IMR-90 (cell line): ENCODE measurements around the gene SSBP3. TPM values are rescaled to one million over a fixed set of nuclear protein-coding genes. Genes with fewer than 3 reads are reported as not detected.

Source experiments
- ATAC-seq: fragments of 200-7000 bp; cut with Tn5 transposase; 2 replicates; pipeline ENCODE4 v1.9.1; 2020; ENCODE audit warnings: low read depth, mild to moderate bottlenecking, moderate library complexity
- BruUV-seq: library from RNA; stranded (reverse); fragments of 400-500 nt; replicated peaks from 2 replicates; lab custom pipeline; 2021; lab: Mats Ljungman, UMichigan
- CTCF ChIA-PET: fragments of 300-600 bp; formaldehyde crosslinking; extraction: SDS; loops from one replicate; lab custom pipeline; 2021; ENCODE audit warnings: antibody characterized with exemption; lab: Yijun Ruan, JAX
- POLR2A ChIA-PET: fragments of 300-600 bp; sonication (Branson Sonifier 250); formaldehyde crosslinking; loops from one replicate; lab custom pipeline; 2022; ENCODE audit warnings: antibody characterized with exemption; ENCODE audit not compliant: unreplicated experiment; lab: Charles Lee
- DNase-seq: peaks from one replicate; pipeline ENCODE4 v3.0.0; 2013
- H2AFZ ChIP-seq: replicated peaks from 2 replicates; pipeline ENCODE3; 2013; ENCODE audit warnings: low read length, mild to moderate bottlenecking; ENCODE audit not compliant: poor library complexity
- H2AK5ac ChIP-seq: 2 replicates; pipeline ENCODE4 v1.6.1; 2013; ENCODE audit warnings: low read depth, low read length, inconsistent platforms
- H2AK9ac ChIP-seq: replicated peaks from 2 replicates; pipeline ENCODE3; 2013; ENCODE audit warnings: mild to moderate bottlenecking, low read depth, low read length, moderate library complexity; ENCODE audit not compliant: poor library complexity
- H2BK120ac ChIP-seq: 2 replicates; pipeline ENCODE4 v1.6.1; 2013; ENCODE audit warnings: low read depth, low read length, inconsistent platforms
- H2BK15ac ChIP-seq: 3 replicates; pipeline ENCODE4 v1.6.1; 2013; ENCODE audit warnings: low read depth, low read length, inconsistent platforms
- H2BK20ac ChIP-seq: 2 replicates; pipeline ENCODE4 v1.6.1; 2013; ENCODE audit warnings: low read depth, mild to moderate bottlenecking, inconsistent platforms, low read length, moderate library complexity
- H2BK5ac ChIP-seq: 2 replicates; pipeline ENCODE4 v1.6.1; 2013; ENCODE audit warnings: mild to moderate bottlenecking, low read depth, low read length, inconsistent platforms; ENCODE audit not compliant: poor library complexity, severe bottlenecking
- H3K14ac ChIP-seq: replicated peaks from 2 replicates; pipeline ENCODE4 v1.6.1; 2013; ENCODE audit warnings: low read depth, low read length, inconsistent platforms
- H3K18ac ChIP-seq: 2 replicates; pipeline ENCODE4 v1.6.1; 2013; ENCODE audit warnings: low read depth, low read length, control low read depth
- H3K23ac ChIP-seq: 2 replicates; pipeline ENCODE4 v1.6.1; 2013; ENCODE audit warnings: low read depth, low read length, inconsistent platforms
- H3K27ac ChIP-seq: 2 replicates; pipeline ENCODE4 v1.5.1; 2013; ENCODE audit warnings: mild to moderate bottlenecking, control low read depth, low read length; ENCODE audit not compliant: insufficient read depth
- H3K27me3 ChIP-seq: 2 replicates; pipeline ENCODE4 v1.6.1; 2013; ENCODE audit warnings: low read length; ENCODE audit not compliant: control insufficient read depth, insufficient read depth
- H3K36me3 ChIP-seq: 2 replicates; pipeline ENCODE4 v1.6.1; 2013; ENCODE audit warnings: low read length, mixed read lengths; ENCODE audit not compliant: control insufficient read depth, insufficient read depth
- H3K4ac ChIP-seq: 2 replicates; pipeline ENCODE4 v1.6.1; 2013; ENCODE audit warnings: low read depth, low read length, inconsistent platforms
- H3K4me1 ChIP-seq: 2 replicates; pipeline ENCODE4 v1.6.1; 2013; ENCODE audit warnings: low read length, mixed read lengths; ENCODE audit not compliant: control insufficient read depth, insufficient read depth
- H3K4me2 ChIP-seq: 2 replicates; pipeline ENCODE4 v1.6.1; 2013; ENCODE audit warnings: low read depth, mild to moderate bottlenecking, control low read depth, low read length, moderate library complexity
- H3K4me3 ChIP-seq: 2 replicates; pipeline ENCODE4 v1.5.1; 2013; ENCODE audit warnings: low read depth, mild to moderate bottlenecking, control low read depth, low read length, moderate library complexity; ENCODE audit not compliant: insufficient read depth
- H3K56ac ChIP-seq: 2 replicates; pipeline ENCODE4 v1.6.1; 2013; ENCODE audit warnings: low read length, inconsistent platforms; ENCODE audit not compliant: insufficient read depth; ENCODE audit errors: extremely low read depth
- H3K79me1 ChIP-seq, 2 experiments: 2 replicates each; pipeline ENCODE4 v1.6.1; 2013; ENCODE audit warnings: low read length in 2 of 2, inconsistent platforms in 1 of 2, low read depth in 1 of 2
- H3K9ac ChIP-seq: 2 replicates; pipeline ENCODE4 v1.6.1; 2013; ENCODE audit warnings: low read depth, low read length, control low read depth
- H3K9me1 ChIP-seq: 2 replicates; pipeline ENCODE4 v1.6.1; 2013; ENCODE audit warnings: low read length, inconsistent platforms; ENCODE audit not compliant: insufficient read depth
- H3K9me3 ChIP-seq: 2 replicates; pipeline ENCODE4 v1.6.1; 2013; ENCODE audit warnings: low read length; ENCODE audit not compliant: control insufficient read depth, insufficient read depth
- H4K20me1 ChIP-seq: 2 replicates; pipeline ENCODE4 v1.6.1; 2013; ENCODE audit warnings: low read length, inconsistent platforms; ENCODE audit not compliant: insufficient read depth
- H4K5ac ChIP-seq: 2 replicates; pipeline ENCODE4 v1.6.1; 2013; ENCODE audit warnings: mild to moderate bottlenecking, low read depth, low read length, control low read depth
- H4K8ac ChIP-seq, 2 experiments: 2 replicates each; pipeline ENCODE4 v1.6.1; 2013; ENCODE audit warnings: low read depth in 2 of 2, low read length in 2 of 2, control low read depth in 1 of 2, inconsistent platforms in 1 of 2
- H4K91ac ChIP-seq: 2 replicates; pipeline ENCODE4 v1.6.1; 2013; ENCODE audit warnings: low read depth, low read length, inconsistent platforms; ENCODE audit not compliant: insufficient read depth
- BHLHE40 ChIP-seq: fragments of 150-350 bp; IDR thresholded peaks from 2 replicates; pipeline ENCODE4 v1.6.1; 2016; ENCODE audit warnings: mild to moderate bottlenecking, low read depth, low read length
- CEBPB ChIP-seq: IDR thresholded peaks from 2 replicates; pipeline ENCODE4 v1.6.1; 2012; ENCODE audit warnings: low read depth, low read length, improper control_type of control experiment
- CHD1 ChIP-seq: IDR thresholded peaks from 2 replicates; pipeline ENCODE4 v1.6.1; 2012; ENCODE audit warnings: low read depth, low read length, improper control_type of control experiment
- CTCF ChIP-seq: conservative IDR thresholded peaks from 2 replicates; pipeline ENCODE4 v1.5.1; 2012; ENCODE audit warnings: mild to moderate bottlenecking, low read depth, low read length, improper control_type of control experiment
- ELK1 ChIP-seq: fragments of 150-350 bp; IDR thresholded peaks from 2 replicates; pipeline ENCODE4 v1.6.1; 2016; ENCODE audit warnings: low read depth, mild to moderate bottlenecking, low read length, moderate library complexity, borderline replicate concordance
- FOS ChIP-seq: fragments of 150-350 bp; IDR thresholded peaks from 2 replicates; pipeline ENCODE4 v1.6.1; 2016; ENCODE audit warnings: low read depth, low read length
- MAFK ChIP-seq: IDR thresholded peaks from 2 replicates; pipeline ENCODE4 v1.6.1; 2012; ENCODE audit warnings: low read depth, low read length, improper control_type of control experiment
- MAZ ChIP-seq: IDR thresholded peaks from 2 replicates; pipeline ENCODE4 v1.6.1; 2012; ENCODE audit warnings: low read depth, mild to moderate bottlenecking, low read length, improper control_type of control experiment, moderate library complexity, borderline replicate concordance
- MXI1 ChIP-seq: IDR thresholded peaks from 2 replicates; pipeline ENCODE4 v1.6.1; 2012; ENCODE audit warnings: low read depth, mild to moderate bottlenecking, low read length, moderate library complexity, borderline replicate concordance
- NFE2L2 ChIP-seq: fragments of 150-350 bp; IDR thresholded peaks from 2 replicates; pipeline ENCODE4 v1.6.1; 2016; ENCODE audit warnings: low read depth, mild to moderate bottlenecking, low read length
- POLR2A ChIP-seq: IDR thresholded peaks from 2 replicates; pipeline ENCODE4 v1.6.1; 2012; ENCODE audit warnings: mild to moderate bottlenecking, low read depth, low read length
- RAD21 ChIP-seq: IDR thresholded peaks from 2 replicates; pipeline ENCODE4 v1.6.1; 2012; ENCODE audit warnings: low read length, improper control_type of control experiment
- RCOR1 ChIP-seq: IDR thresholded peaks from 2 replicates; pipeline ENCODE4 v1.6.1; 2012; ENCODE audit warnings: mild to moderate bottlenecking, low read length, improper control_type of control experiment; ENCODE audit not compliant: insufficient replicate concordance
- SMC3 ChIP-seq: fragments of 150-350 bp; IDR thresholded peaks from 2 replicates; pipeline ENCODE4 v1.6.1; 2016; ENCODE audit warnings: low read depth, mild to moderate bottlenecking, antibody characterized with exemption, low read length, moderate library complexity
- USF2 ChIP-seq: fragments of 150-350 bp; IDR thresholded peaks from 2 replicates; pipeline ENCODE4 v1.6.1; 2017; ENCODE audit warnings: mild to moderate bottlenecking, antibody characterized with exemption, low read length, low read depth
- WGBS, 2 experiments: methylation state at CpG; one replicate each; pipeline versions ENCODE4 v1.1.5 to v1.1.7; 2013; ENCODE audit warnings: missing lambda C conversion rate in 2 of 2; ENCODE audit not compliant: insufficient read length in 1 of 2; ENCODE audit errors: extremely low coverage in 2 of 2; 5-methylcytosine and 5-hydroxymethylcytosine counted together
- dilution Hi-C: fragments of 300-500 bp; cut with HindIII; formaldehyde crosslinking; loops from one replicate; pipeline ENCODE4 v1.14.3; 2018; ENCODE audit warnings: low sequenced_read_pairs; ENCODE audit not compliant: unreplicated experiment
- in situ Hi-C: fragments of 300-500 bp; cut with MboI; formaldehyde crosslinking; loops from 3 replicates; pipeline ENCODE4 v1.14.3; 2019; ENCODE audit warnings: low sequenced_read_pairs, inconsistent platforms, mixed read lengths
- intact Hi-C: fragments of 100-400 bp; cut with micrococcal nuclease; formaldehyde crosslinking; loops from 2 replicates; pipeline ENCODE4 v1.10.0; 2022
- polyA plus RNA-seq, 3 experiments: library from polyadenylated mRNA; depleted of rRNA; stranded (reverse); fragments of >200 nt; gene quantifications; 2 replicates each; pipeline ENCODE4 v1.2.3, GENCODE V29; 2012; ENCODE audit warnings: low replicate concordance in 1 of 3
- total RNA-seq: library from RNA; depleted of rRNA; stranded (reverse); fragments of >200 nt; gene quantifications from 2 replicates; pipeline ENCODE4 v1.2.3, GENCODE V29; 2012

The SSBP3 gene
- total and polyA plus RNA-seq, 2 of the 4 experiments (the other 2 are of a cell fraction): 10.9 to 39.6 TPM

GRCh38 chr1:54312796-54313316 lies 93.3 kb downstream of the SSBP3 start:
- peak overlapping the region; percentile 39 for H3K27ac ChIP-seq
- DNase-seq (peak; percentile 77), ATAC-seq (peak; percentile 75)
- H3K14ac ChIP-seq: peak overlapping the region; percentile 85
- in situ Hi-C loops: no loop called here
- ChIA-PET CTCF (no interaction called here), POLR2A (interaction anchor here (0.6 kb wide), 4 partner anchors 94 to 260 kb away, joined by 3 to 25 read pairs (median 4); no protein-coding TSS in a partner anchor)
- H3K56ac ChIP-seq: no peak overlapping the region
- H3K18ac ChIP-seq: peak overlapping the region; percentile 42; the same call in 1 of the 2 replicates
- no CpG with 5 or more reads among the region's 7 CpGs for WGBS, 2 experiments
- peak overlapping the region; percentile 67 to 92 for H4K8ac ChIP-seq
- H2AFZ ChIP-seq: peak overlapping the region; percentile 81
- H3K27me3 ChIP-seq: no peaks in the 10 kb centered on the region
- peak overlapping the region; percentile 38 for H2BK5ac ChIP-seq
- intact Hi-C loops: loop anchor here (5.0 kb wide), 1 partner anchor 94 kb away; the partner anchor contains the start of gene SSBP3
- H3K4me3 ChIP-seq: no peak overlapping the region
- peak overlapping the region; percentile 57; the same call in 1 of the 2 replicates for H2BK20ac ChIP-seq
- peaks cover 23% of the 10 kb centered on the region for H4K20me1 ChIP-seq
- peak overlapping the region; percentile 42 for H3K9ac ChIP-seq
- peak overlapping the region; percentile 80 for H2AK9ac ChIP-seq
- H3K79me1 ChIP-seq: peaks cover 36 to 77% of the 10 kb centered on the region in 2 experiments
- H2BK15ac ChIP-seq: no peak overlapping the region; the same call in 2 of the 3 replicates
- peak overlapping the region; percentile 63 for H4K5ac ChIP-seq
- peak overlapping the region; percentile 93 for H3K4ac ChIP-seq
- H4K91ac ChIP-seq: peak overlapping the region; percentile 84
- H3K4me1 ChIP-seq: peaks cover 20% of the 10 kb centered on the region
- H3K9me3 ChIP-seq: no peaks in the 10 kb centered on the region
- H2BK120ac ChIP-seq: peak overlapping the region; percentile 84
- H3K9me1 ChIP-seq: peaks cover 24% of the 10 kb centered on the region
- no peaks in the 10 kb centered on the region for H3K36me3 ChIP-seq
- H2AK5ac ChIP-seq: peak overlapping the region; percentile 99
- dilution Hi-C loops: no loop called here
- BruUV-seq: no TSS peak
- H3K23ac ChIP-seq: peak overlapping the region; percentile 87; the same call in 1 of the 2 replicates
- H3K4me2 ChIP-seq: peak overlapping the region; percentile 31
- TF ChIP-seq CTCF: no peak
- peak; percentile 69; the same call in 1 of the 2 replicates for TF ChIP-seq MXI1
- TF ChIP-seq SMC3: 0 out of 2 replicates have a peak, but pooled peaks have one; percentile 8
- TF ChIP-seq RAD21: no peak; the same call in 1 of the 2 replicates
- no peak for TF ChIP-seq CEBPB
- no peak for TF ChIP-seq NFE2L2
- no peak for TF ChIP-seq CHD1
- no peak for TF ChIP-seq POLR2A
- peak; percentile 42 for TF ChIP-seq RCOR1
- no peak for TF ChIP-seq MAFK
- no peak for TF ChIP-seq FOS
- peak; percentile 91 for TF ChIP-seq USF2
- TF ChIP-seq BHLHE40: no peak
- TF ChIP-seq ELK1: no peak
- TF ChIP-seq MAZ: peak; percentile 45; the same call in 1 of the 2 replicates
